K562 (cell line): Measurements from ENCODE around the gene IFITM2. TPM values are rescaled to one million over a fixed set of nuclear protein-coding genes. Genes with fewer than 3 reads are reported as not detected.

Experiments used
- ETS2 ChIP-seq: IDR thresholded peaks from 2 replicates; pipeline ENCODE4 v1.6.1; 2016; ENCODE audit warnings: borderline replicate concordance, missing genetic modification characterization, mild to moderate bottlenecking, moderate library complexity, missing compliant biosample characterization; ENCODE audit not compliant: poor library complexity, severe bottlenecking
- polyA plus RNA-seq, 8 experiments: library from polyadenylated mRNA; depleted of rRNA in 4 of 8; stranded (reverse) in 5 of 8; unstranded in 3 of 8; fragments of >200 nt; fragmentation: Nextera tagmentation in 2 of 8; fragmentation: Illumina TruSeq in 1 of 8; extraction: Ambion mirVana in 2 of 8; extraction: Trizol in 1 of 8; gene quantifications; 2 replicates each; pipeline versions ENCODE4 v1.2.1 to v1.2.3, GENCODE V29; 2011 to 2014; ENCODE audit warnings: inconsistent platforms in 1 of 8, missing spikeins in 1 of 8
- total RNA-seq, 7 experiments: library from RNA; depleted of rRNA in 6 of 7; stranded (reverse); fragments of >200 nt in 6 of 7; fragmentation: Illumina TruSeq in 2 of 7; extraction: Trizol in 2 of 7; gene quantifications; 2 replicates each; pipeline versions ENCODE4 v1.2.1 to v1.2.3, GENCODE V29; 2011 to 2021; ENCODE audit warnings: low replicate concordance in 1 of 7
- TF ChIP-seq, protein P1 (sequence below): fragments of 450-650 bp; IDR thresholded peaks from 2 replicates; pipeline ENCODE4 v1.6.1; 2016; ENCODE audit warnings: mild to moderate bottlenecking, moderate library complexity
- TF ChIP-seq, protein P2 (sequence below), 2 experiments: fragments of 450-650 bp; conservative IDR thresholded peaks; 2 replicates each; pipeline ENCODE4 v1.6.1; 2017; ENCODE audit warnings: mild to moderate bottlenecking in 2 of 2, moderate library complexity in 2 of 2
- TF ChIP-seq, protein P3 (sequence below): fragments of 250-450 bp; sonication (Bioruptor Pico); IDR thresholded peaks from 2 replicates; pipeline ENCODE4 v1.4.0; 2020

The IFITM2 gene
- total and polyA plus RNA-seq, 9 of the 15 experiments (the other 6 are each of a cell fraction or from before 2014, with no cell fraction given): 52.8 to 4,872 (median 356) TPM

DNA sequence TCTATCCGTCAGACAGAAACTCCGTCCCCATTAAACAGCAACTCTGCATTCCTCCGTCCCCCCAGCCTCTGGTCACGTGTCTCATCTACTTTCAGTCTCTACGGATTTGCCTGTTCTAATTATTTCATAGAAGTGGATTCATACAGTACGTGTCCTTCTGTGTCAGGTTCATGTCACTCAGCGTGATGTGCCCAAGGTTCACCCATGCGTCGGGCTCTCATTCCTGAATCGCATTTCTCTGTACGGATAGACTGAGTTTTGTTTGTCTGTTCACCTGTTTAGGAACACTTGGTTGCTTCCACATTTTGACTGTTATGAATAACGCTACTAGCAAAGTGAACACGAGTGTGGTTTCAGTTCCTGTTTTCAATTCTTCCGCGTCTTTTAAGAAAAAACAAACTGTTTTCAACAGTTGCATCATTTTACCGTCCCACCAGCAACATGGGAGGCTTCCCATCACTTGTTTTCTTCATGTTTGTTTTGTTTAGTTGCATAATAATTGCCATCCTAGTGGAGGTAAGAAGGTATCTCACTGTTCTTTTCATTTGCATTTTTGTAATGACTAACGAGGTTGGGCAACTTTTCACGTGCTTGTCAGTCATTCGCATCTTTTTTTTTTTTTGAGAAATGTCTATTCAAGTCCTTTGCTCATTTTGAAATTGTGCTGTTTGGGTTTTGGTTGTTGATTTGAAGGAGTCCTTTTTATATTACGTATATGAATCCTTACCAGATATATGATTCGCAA, 38.3 kb upstream of the IFITM2 start (continued):
- TF ChIP-seq, protein P1, sequence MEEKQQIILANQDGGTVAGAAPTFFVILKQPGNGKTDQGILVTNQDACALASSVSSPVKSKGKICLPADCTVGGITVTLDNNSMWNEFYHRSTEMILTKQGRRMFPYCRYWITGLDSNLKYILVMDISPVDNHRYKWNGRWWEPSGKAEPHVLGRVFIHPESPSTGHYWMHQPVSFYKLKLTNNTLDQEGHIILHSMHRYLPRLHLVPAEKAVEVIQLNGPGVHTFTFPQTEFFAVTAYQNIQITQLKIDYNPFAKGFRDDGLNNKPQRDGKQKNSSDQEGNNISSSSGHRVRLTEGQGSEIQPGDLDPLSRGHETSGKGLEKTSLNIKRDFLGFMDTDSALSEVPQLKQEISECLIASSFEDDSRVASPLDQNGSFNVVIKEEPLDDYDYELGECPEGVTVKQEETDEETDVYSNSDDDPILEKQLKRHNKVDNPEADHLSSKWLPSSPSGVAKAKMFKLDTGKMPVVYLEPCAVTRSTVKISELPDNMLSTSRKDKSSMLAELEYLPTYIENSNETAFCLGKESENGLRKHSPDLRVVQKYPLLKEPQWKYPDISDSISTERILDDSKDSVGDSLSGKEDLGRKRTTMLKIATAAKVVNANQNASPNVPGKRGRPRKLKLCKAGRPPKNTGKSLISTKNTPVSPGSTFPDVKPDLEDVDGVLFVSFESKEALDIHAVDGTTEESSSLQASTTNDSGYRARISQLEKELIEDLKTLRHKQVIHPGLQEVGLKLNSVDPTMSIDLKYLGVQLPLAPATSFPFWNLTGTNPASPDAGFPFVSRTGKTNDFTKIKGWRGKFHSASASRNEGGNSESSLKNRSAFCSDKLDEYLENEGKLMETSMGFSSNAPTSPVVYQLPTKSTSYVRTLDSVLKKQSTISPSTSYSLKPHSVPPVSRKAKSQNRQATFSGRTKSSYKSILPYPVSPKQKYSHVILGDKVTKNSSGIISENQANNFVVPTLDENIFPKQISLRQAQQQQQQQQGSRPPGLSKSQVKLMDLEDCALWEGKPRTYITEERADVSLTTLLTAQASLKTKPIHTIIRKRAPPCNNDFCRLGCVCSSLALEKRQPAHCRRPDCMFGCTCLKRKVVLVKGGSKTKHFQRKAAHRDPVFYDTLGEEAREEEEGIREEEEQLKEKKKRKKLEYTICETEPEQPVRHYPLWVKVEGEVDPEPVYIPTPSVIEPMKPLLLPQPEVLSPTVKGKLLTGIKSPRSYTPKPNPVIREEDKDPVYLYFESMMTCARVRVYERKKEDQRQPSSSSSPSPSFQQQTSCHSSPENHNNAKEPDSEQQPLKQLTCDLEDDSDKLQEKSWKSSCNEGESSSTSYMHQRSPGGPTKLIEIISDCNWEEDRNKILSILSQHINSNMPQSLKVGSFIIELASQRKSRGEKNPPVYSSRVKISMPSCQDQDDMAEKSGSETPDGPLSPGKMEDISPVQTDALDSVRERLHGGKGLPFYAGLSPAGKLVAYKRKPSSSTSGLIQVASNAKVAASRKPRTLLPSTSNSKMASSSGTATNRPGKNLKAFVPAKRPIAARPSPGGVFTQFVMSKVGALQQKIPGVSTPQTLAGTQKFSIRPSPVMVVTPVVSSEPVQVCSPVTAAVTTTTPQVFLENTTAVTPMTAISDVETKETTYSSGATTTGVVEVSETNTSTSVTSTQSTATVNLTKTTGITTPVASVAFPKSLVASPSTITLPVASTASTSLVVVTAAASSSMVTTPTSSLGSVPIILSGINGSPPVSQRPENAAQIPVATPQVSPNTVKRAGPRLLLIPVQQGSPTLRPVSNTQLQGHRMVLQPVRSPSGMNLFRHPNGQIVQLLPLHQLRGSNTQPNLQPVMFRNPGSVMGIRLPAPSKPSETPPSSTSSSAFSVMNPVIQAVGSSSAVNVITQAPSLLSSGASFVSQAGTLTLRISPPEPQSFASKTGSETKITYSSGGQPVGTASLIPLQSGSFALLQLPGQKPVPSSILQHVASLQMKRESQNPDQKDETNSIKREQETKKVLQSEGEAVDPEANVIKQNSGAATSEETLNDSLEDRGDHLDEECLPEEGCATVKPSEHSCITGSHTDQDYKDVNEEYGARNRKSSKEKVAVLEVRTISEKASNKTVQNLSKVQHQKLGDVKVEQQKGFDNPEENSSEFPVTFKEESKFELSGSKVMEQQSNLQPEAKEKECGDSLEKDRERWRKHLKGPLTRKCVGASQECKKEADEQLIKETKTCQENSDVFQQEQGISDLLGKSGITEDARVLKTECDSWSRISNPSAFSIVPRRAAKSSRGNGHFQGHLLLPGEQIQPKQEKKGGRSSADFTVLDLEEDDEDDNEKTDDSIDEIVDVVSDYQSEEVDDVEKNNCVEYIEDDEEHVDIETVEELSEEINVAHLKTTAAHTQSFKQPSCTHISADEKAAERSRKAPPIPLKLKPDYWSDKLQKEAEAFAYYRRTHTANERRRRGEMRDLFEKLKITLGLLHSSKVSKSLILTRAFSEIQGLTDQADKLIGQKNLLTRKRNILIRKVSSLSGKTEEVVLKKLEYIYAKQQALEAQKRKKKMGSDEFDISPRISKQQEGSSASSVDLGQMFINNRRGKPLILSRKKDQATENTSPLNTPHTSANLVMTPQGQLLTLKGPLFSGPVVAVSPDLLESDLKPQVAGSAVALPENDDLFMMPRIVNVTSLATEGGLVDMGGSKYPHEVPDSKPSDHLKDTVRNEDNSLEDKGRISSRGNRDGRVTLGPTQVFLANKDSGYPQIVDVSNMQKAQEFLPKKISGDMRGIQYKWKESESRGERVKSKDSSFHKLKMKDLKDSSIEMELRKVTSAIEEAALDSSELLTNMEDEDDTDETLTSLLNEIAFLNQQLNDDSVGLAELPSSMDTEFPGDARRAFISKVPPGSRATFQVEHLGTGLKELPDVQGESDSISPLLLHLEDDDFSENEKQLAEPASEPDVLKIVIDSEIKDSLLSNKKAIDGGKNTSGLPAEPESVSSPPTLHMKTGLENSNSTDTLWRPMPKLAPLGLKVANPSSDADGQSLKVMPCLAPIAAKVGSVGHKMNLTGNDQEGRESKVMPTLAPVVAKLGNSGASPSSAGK: peak; percentile 51
- TF ChIP-seq, protein P2, sequence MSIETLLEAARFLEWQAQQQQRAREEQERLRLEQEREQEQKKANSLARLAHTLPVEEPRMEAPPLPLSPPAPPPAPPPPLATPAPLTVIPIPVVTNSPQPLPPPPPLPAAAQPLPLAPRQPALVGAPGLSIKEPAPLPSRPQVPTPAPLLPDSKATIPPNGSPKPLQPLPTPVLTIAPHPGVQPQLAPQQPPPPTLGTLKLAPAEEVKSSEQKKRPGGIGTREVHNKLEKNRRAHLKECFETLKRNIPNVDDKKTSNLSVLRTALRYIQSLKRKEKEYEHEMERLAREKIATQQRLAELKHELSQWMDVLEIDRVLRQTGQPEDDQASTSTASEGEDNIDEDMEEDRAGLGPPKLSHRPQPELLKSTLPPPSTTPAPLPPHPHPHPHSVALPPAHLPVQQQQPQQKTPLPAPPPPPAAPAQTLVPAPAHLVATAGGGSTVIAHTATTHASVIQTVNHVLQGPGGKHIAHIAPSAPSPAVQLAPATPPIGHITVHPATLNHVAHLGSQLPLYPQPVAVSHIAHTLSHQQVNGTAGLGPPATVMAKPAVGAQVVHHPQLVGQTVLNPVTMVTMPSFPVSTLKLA (conservative IDR thresholded peaks at IDR 0.05): peak; percentile 51 to 64
- TF ChIP-seq, protein P3, sequence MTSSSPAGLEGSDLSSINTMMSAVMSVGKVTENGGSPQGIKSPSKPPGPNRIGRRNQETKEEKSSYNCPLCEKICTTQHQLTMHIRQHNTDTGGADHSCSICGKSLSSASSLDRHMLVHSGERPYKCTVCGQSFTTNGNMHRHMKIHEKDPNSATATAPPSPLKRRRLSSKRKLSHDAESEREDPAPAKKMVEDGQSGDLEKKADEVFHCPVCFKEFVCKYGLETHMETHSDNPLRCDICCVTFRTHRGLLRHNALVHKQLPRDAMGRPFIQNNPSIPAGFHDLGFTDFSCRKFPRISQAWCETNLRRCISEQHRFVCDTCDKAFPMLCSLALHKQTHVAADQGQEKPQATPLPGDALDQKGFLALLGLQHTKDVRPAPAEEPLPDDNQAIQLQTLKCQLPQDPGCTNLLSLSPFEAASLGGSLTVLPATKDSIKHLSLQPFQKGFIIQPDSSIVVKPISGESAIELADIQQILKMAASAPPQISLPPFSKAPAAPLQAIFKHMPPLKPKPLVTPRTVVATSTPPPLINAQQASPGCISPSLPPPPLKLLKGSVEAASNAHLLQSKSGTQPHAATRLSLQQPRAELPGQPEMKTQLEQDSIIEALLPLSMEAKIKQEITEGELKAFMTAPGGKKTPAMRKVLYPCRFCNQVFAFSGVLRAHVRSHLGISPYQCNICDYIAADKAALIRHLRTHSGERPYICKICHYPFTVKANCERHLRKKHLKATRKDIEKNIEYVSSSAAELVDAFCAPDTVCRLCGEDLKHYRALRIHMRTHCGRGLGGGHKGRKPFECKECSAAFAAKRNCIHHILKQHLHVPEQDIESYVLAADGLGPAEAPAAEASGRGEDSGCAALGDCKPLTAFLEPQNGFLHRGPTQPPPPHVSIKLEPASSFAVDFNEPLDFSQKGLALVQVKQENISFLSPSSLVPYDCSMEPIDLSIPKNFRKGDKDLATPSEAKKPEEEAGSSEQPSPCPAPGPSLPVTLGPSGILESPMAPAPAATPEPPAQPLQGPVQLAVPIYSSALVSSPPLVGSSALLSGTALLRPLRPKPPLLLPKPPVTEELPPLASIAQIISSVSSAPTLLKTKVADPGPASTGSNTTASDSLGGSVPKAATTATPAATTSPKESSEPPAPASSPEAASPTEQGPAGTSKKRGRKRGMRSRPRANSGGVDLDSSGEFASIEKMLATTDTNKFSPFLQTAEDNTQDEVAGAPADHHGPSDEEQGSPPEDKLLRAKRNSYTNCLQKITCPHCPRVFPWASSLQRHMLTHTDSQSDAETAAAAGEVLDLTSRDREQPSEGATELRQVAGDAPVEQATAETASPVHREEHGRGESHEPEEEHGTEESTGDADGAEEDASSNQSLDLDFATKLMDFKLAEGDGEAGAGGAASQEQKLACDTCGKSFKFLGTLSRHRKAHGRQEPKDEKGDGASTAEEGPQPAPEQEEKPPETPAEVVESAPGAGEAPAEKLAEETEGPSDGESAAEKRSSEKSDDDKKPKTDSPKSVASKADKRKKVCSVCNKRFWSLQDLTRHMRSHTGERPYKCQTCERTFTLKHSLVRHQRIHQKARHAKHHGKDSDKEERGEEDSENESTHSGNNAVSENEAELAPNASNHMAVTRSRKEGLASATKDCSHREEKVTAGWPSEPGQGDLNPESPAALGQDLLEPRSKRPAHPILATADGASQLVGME (CRISPR knock-in tag): no peak
- no peak for TF ChIP-seq ETS2 (tag)
